ENCODE measurements around the gene B4GALT6. TPM values are rescaled to one million over a fixed set of nuclear protein-coding genes. Genes with fewer than 3 reads are reported as not detected.

Gene B4GALT6
- total and polyA plus RNA-seq, 2 of the 13 experiments (the other 11 are each of a cell fraction or from before 2014, with no cell fraction given): 1.9 to 3.3 TPM

DNA sequence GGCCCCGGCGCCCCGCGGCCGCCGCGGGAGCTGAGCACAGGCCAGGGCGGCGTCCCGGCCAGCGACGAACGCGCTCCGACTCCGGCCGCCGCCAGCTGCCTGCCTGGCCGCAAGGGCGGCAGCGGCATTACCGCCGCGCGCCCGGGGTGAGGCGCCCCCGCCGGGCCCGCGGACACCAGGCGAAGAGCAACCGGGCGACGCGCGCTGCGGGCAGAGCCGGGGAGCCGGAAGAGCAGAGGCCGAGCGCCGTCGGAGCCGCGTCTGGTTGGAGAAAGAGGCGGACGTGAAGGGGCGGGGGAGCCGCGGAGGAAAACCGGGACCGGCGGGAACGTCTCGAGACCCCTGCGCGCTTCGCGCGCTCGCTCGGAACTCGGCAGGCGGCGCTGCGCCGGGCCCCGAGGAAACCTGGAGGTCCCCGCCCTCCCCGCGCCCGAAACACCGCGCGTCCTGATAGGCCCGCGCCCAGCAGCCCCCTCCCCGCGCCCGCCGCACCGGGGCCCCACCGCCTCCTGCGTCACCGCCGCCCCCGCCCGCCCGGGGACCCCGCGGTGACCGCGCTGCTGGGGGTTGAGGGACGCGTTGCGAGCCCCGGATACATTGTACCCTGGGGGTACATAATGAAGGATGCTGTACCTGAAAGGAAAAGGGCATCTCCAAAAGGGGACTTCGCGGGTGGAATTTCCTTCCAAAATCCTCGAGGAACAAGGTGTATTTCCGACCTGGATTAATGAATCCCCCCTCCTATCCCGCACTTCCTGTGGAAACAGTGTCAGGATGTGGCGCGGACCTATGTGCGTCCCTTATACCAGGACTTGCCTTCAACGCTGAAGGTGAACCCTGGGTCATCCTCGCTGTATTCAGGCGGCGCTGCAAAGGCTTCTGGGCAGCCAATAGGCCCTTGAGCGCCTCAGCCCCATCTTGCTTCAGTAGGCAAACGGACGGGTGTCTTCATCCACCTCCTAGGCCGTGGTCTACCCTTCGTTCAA is 1.0 kb upstream of the B4GALT6 start (continued):
- no peak for TF ChIP-seq ZFP82 (CRISPR knock-in tag; IDR thresholded peaks at IDR 0.05; ENCODE audit: borderline replicate concordance)
- TF ChIP-seq, protein P1, sequence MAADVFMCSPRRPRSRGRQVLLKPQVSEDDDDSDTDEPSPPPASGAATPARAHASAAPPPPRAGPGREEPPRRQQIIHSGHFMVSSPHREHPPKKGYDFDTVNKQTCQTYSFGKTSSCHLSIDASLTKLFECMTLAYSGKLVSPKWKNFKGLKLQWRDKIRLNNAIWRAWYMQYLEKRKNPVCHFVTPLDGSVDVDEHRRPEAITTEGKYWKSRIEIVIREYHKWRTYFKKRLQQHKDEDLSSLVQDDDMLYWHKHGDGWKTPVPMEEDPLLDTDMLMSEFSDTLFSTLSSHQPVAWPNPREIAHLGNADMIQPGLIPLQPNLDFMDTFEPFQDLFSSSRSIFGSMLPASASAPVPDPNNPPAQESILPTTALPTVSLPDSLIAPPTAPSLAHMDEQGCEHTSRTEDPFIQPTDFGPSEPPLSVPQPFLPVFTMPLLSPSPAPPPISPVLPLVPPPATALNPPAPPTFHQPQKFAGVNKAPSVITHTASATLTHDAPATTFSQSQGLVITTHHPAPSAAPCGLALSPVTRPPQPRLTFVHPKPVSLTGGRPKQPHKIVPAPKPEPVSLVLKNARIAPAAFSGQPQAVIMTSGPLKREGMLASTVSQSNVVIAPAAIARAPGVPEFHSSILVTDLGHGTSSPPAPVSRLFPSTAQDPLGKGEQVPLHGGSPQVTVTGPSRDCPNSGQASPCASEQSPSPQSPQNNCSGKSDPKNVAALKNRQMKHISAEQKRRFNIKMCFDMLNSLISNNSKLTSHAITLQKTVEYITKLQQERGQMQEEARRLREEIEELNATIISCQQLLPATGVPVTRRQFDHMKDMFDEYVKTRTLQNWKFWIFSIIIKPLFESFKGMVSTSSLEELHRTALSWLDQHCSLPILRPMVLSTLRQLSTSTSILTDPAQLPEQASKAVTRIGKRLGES (CRISPR knock-in tag; IDR thresholded peaks at IDR 0.05; ENCODE audit: borderline replicate concordance): no peak
- no peak for TF ChIP-seq SYNCRIP (IDR thresholded peaks at IDR 0.05; ENCODE audit: insufficient read depth, low read depth, low read length)
- no peak for TF ChIP-seq ZHX2 (IDR thresholded peaks at IDR 0.05; ENCODE audit: low read depth)
- peak; percentile 28; the same call in 1 of the 2 replicates for TF ChIP-seq ZHX2 (CRISPR knock-in tag; IDR thresholded peaks at IDR 0.05; ENCODE audit: borderline replicate concordance)
- no peak for TF ChIP-seq ZNF431 (CRISPR knock-in tag; IDR thresholded peaks at IDR 0.05; ENCODE audit: borderline replicate concordance, low read depth)
- TF ChIP-seq NFIC (IDR thresholded peaks at IDR 0.05; ENCODE audit: low read length): no peak
- 0 out of 2 replicates have a peak, but pooled peaks have one; percentile 58 for TF ChIP-seq ZNF773 (CRISPR knock-in tag; IDR thresholded peaks at IDR 0.05; ENCODE audit: borderline replicate concordance)
- peak; percentile 21; the same call in 1 of the 2 replicates for TF ChIP-seq ARNT2 (CRISPR knock-in tag; IDR thresholded peaks at IDR 0.05; ENCODE audit: low read depth)
- no peak for TF ChIP-seq HCFC1 (IDR thresholded peaks at IDR 0.05; ENCODE audit: low read depth, low read length)
- TF ChIP-seq ZNF205 (CRISPR knock-in tag; IDR thresholded peaks at IDR 0.05): no peak
- TF ChIP-seq, protein P2, sequence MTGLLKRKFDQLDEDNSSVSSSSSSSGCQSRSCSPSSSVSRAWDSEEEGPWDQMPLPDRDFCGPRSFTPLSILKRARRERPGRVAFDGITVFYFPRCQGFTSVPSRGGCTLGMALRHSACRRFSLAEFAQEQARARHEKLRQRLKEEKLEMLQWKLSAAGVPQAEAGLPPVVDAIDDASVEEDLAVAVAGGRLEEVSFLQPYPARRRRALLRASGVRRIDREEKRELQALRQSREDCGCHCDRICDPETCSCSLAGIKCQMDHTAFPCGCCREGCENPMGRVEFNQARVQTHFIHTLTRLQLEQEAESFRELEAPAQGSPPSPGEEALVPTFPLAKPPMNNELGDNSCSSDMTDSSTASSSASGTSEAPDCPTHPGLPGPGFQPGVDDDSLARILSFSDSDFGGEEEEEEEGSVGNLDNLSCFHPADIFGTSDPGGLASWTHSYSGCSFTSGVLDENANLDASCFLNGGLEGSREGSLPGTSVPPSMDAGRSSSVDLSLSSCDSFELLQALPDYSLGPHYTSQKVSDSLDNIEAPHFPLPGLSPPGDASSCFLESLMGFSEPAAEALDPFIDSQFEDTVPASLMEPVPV (CRISPR knock-in tag; IDR thresholded peaks at IDR 0.05): no peak
- TF ChIP-seq ZNF780A (CRISPR knock-in tag; IDR thresholded peaks at IDR 0.05): no peak
- TF ChIP-seq DZIP1 (CRISPR knock-in tag; IDR thresholded peaks at IDR 0.05): no peak

All from HepG2 (cell line).